ENCODE data around the gene MRPL48.

The MRPL48 gene

GRCh38 chr11:73784734-73785133 lies 2.9 kb upstream of the MRPL48 start:
- TF ChIP-seq FOXP2 (optimal IDR thresholded peaks at IDR 0.05; ENCODE audit: borderline replicate concordance, extremely low read depth, extremely low read length, insufficient read depth), result no peak
- TF ChIP-seq SIN3A (IDR thresholded peaks at IDR 0.05; ENCODE audit: borderline replicate concordance, insufficient read depth, low read length), result no peak
- TF ChIP-seq, protein P1, sequence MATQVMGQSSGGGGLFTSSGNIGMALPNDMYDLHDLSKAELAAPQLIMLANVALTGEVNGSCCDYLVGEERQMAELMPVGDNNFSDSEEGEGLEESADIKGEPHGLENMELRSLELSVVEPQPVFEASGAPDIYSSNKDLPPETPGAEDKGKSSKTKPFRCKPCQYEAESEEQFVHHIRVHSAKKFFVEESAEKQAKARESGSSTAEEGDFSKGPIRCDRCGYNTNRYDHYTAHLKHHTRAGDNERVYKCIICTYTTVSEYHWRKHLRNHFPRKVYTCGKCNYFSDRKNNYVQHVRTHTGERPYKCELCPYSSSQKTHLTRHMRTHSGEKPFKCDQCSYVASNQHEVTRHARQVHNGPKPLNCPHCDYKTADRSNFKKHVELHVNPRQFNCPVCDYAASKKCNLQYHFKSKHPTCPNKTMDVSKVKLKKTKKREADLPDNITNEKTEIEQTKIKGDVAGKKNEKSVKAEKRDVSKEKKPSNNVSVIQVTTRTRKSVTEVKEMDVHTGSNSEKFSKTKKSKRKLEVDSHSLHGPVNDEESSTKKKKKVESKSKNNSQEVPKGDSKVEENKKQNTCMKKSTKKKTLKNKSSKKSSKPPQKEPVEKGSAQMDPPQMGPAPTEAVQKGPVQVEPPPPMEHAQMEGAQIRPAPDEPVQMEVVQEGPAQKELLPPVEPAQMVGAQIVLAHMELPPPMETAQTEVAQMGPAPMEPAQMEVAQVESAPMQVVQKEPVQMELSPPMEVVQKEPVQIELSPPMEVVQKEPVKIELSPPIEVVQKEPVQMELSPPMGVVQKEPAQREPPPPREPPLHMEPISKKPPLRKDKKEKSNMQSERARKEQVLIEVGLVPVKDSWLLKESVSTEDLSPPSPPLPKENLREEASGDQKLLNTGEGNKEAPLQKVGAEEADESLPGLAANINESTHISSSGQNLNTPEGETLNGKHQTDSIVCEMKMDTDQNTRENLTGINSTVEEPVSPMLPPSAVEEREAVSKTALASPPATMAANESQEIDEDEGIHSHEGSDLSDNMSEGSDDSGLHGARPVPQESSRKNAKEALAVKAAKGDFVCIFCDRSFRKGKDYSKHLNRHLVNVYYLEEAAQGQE (IDR thresholded peaks at IDR 0.05; ENCODE audit: insufficient read depth in 1 of 2, low read depth in 2 of 2, low read length in 2 of 2), result no peak
- TF ChIP-seq POLR2AphosphoS5 (IDR thresholded peaks at IDR 0.05; ENCODE audit: low read depth, low read length), result no peak
- no peak for TF ChIP-seq TAF1 (IDR thresholded peaks at IDR 0.05; ENCODE audit: borderline replicate concordance, insufficient read depth, low read length)

GRCh38 chr11:73787051-73787642 lies 527 bp upstream of the MRPL48 start:
- TF ChIP-seq, protein P1 (IDR thresholded peaks at IDR 0.05; ENCODE audit: insufficient read depth in 1 of 2, low read depth in 2 of 2, low read length in 2 of 2), result no peak

GRCh38 chr11:73789279-73789670 lies 1.6 kb downstream of the MRPL48 start:
- TF ChIP-seq, protein P1 (IDR thresholded peaks at IDR 0.05; ENCODE audit: insufficient read depth in 1 of 2, low read depth in 2 of 2, low read length in 2 of 2), result no peak
- no peak for TF ChIP-seq POLR2AphosphoS5 (IDR thresholded peaks at IDR 0.05; ENCODE audit: low read depth, low read length)

- TF ChIP-seq, protein P1 (IDR thresholded peaks at IDR 0.05; ENCODE audit: insufficient read depth in 1 of 2, low read depth in 2 of 2, low read length in 2 of 2), result no peak
- no peak for TF ChIP-seq FOXP2 (optimal IDR thresholded peaks at IDR 0.05; ENCODE audit: borderline replicate concordance, extremely low read depth, extremely low read length, insufficient read depth)
- TF ChIP-seq POLR2AphosphoS5 (IDR thresholded peaks at IDR 0.05; ENCODE audit: low read depth, low read length), result no peak
- no peak for TF ChIP-seq TAF1 (IDR thresholded peaks at IDR 0.05; ENCODE audit: borderline replicate concordance, insufficient read depth, low read length)
- TF ChIP-seq SIN3A (IDR thresholded peaks at IDR 0.05; ENCODE audit: borderline replicate concordance, insufficient read depth, low read length), result no peak
Observed at GRCh38 chr11:73792584-73792983, 4.9 kb downstream of the MRPL48 start.

- TF ChIP-seq, protein P1 (IDR thresholded peaks at IDR 0.05; ENCODE audit: insufficient read depth in 1 of 2, low read depth in 2 of 2, low read length in 2 of 2), result no peak
- TF ChIP-seq FOXP2 (optimal IDR thresholded peaks at IDR 0.05; ENCODE audit: borderline replicate concordance, extremely low read depth, extremely low read length, insufficient read depth) (no peak), TAF1 (IDR thresholded peaks at IDR 0.05; ENCODE audit: borderline replicate concordance, insufficient read depth, low read length) (no peak), POLR2AphosphoS5 (IDR thresholded peaks at IDR 0.05; ENCODE audit: low read depth, low read length) (no peak)
Observed at GRCh38 chr11:73795925-73796632, 8.4 kb downstream of the MRPL48 start.

All from PFSK-1 (cell line).